Kidney epithelial cell (primary cell): ENCODE data around the gene WDR7. TPM values are rescaled to one million over a fixed set of nuclear protein-coding genes. Genes with fewer than 3 reads are reported as not detected.
A peak's percentile ranks its signal among the peaks of the same experiment; 100 is the strongest.
"Not testable (repeated sequence)": the region's sequence is repeated elsewhere in the genome, so short reads cannot be mapped to it uniquely, and the experiment has no call there.

Experiments
- DNase-seq: peaks from one replicate; pipeline ENCODE4 v3.0.0-alpha.2; 2010; ENCODE audit warnings: low read depth
- H3K27me3 ChIP-seq: 2 replicates; pipeline ENCODE4 v1.6.0; 2011; ENCODE audit warnings: low read length; ENCODE audit not compliant: control insufficient read depth, insufficient read depth
- H3K36me3 ChIP-seq: 2 replicates; pipeline ENCODE4 v1.5.1; 2011; ENCODE audit warnings: low read length; ENCODE audit not compliant: control insufficient read depth, insufficient read depth
- H3K4me3 ChIP-seq: 2 replicates; pipeline ENCODE4 v1.5.1; 2011; ENCODE audit warnings: low read depth, mild to moderate bottlenecking, control low read depth, low read length
- CTCF ChIP-seq: IDR thresholded peaks from 2 replicates; pipeline ENCODE4 v1.5.1; 2011; ENCODE audit warnings: mild to moderate bottlenecking, moderate library complexity, low read length, control low read depth, inconsistent platforms; ENCODE audit not compliant: insufficient read depth, poor library complexity, severe bottlenecking
- total RNA-seq: library from RNA; depleted of rRNA; stranded (reverse); fragments of >200 nt; gene quantifications from 2 replicates; pipeline ENCODE4 v1.2.3, GENCODE V29; 2015

Gene WDR7
- total RNA-seq, 1 donor from 2014 or later: 8.7 TPM

GRCh38 chr18:56647951-56648893, 2.9 kb upstream of the WDR7 start:
- Histone ChIP-seq H3K27me3 (no peaks in the 10 kb centered on the region), H3K4me3 (no peak overlapping the region), H3K36me3 (no peaks in the 10 kb centered on the region)
- no peak for TF ChIP-seq CTCF
- no peak for DNase-seq

- no peak for TF ChIP-seq CTCF
- no peak overlapping the region for H3K4me3 ChIP-seq
- H3K36me3 ChIP-seq: no peaks in the 10 kb centered on the region
- no peak for DNase-seq
- H3K27me3 ChIP-seq: no peaks in the 10 kb centered on the region
Observed at GRCh38 chr18:56649996-56650395, 1.2 kb upstream of the WDR7 start.

- Histone ChIP-seq H3K36me3 (no peaks in the 10 kb centered on the region), H3K27me3 (no peaks in the 10 kb centered on the region), H3K4me3 (peak overlapping the region; percentile 98)
- no peak for TF ChIP-seq CTCF
- no peak for DNase-seq
Observed at GRCh38 chr18:56651771-56652092, 573 bp downstream of the WDR7 start.

GRCh38 chr18:56652802-56653201, 1.6 kb downstream of the WDR7 start:
- DNase-seq: no peak
- no peaks in the 10 kb centered on the region for H3K27me3 ChIP-seq
- no peaks in the 10 kb centered on the region for H3K36me3 ChIP-seq
- no peak overlapping the region for H3K4me3 ChIP-seq
- no peak for TF ChIP-seq CTCF

- not testable (repeated sequence) for H3K27me3 ChIP-seq
Observed at GRCh38 chr18:56654280-56654679, 3.1 kb downstream of the WDR7 start.

GRCh38 chr18:56658261-56658660, 7.1 kb downstream of the WDR7 start:
- TF ChIP-seq CTCF: no peak

More at GRCh38 chr18:56654280-56654679, 3.1 kb downstream of the WDR7 start:
- not testable (repeated sequence) for H3K36me3 ChIP-seq, DNase-seq, H3K4me3 ChIP-seq

More at GRCh38 chr18:56658261-56658660, 7.1 kb downstream of the WDR7 start:
- DNase-seq: no peak
- Histone ChIP-seq H3K36me3 (no peaks in the 10 kb centered on the region), H3K4me3 (no peak overlapping the region), H3K27me3 (no peaks in the 10 kb centered on the region)
